Endodermal cell (in vitro differentiated cells): ENCODE measurements around the gene LRRC32. TPM values are rescaled to one million over a fixed set of nuclear protein-coding genes. Genes with fewer than 3 reads are reported as not detected.

Experiments used
- DNase-seq: peaks from one replicate; pipeline ENCODE4 v3.0.0-alpha.2; 2017
- H3K27ac ChIP-seq: 2 replicates; pipeline ENCODE4 v1.5.1; 2013; ENCODE audit warnings: mild to moderate bottlenecking, low read depth, low read length, moderate library complexity
- H3K27me3 ChIP-seq: 2 replicates; pipeline ENCODE4 v1.6.1; 2013; ENCODE audit warnings: mild to moderate bottlenecking, low read length, moderate library complexity; ENCODE audit not compliant: insufficient read depth, control insufficient read depth, poor library complexity, severe bottlenecking
- H3K36me3 ChIP-seq: 2 replicates; pipeline ENCODE4 v1.7.0; 2013; ENCODE audit warnings: mild to moderate bottlenecking, low read length, moderate library complexity; ENCODE audit not compliant: control insufficient read depth, insufficient read depth
- H3K4me1 ChIP-seq: one replicate; pipeline ENCODE4 v1.7.0; 2013; ENCODE audit warnings: low read length; ENCODE audit not compliant: control insufficient read depth, insufficient read depth
- H3K4me3 ChIP-seq: 2 replicates; pipeline ENCODE4 v1.5.1; 2013; ENCODE audit warnings: mild to moderate bottlenecking, low read length, moderate library complexity
- H3K9ac ChIP-seq: 2 replicates; pipeline ENCODE4 v1.6.1; 2013; ENCODE audit warnings: mild to moderate bottlenecking, low read length, moderate library complexity; ENCODE audit not compliant: poor library complexity, severe bottlenecking; ENCODE audit errors: extremely low read depth
- H3K9me3 ChIP-seq: 2 replicates; pipeline ENCODE4 v1.6.1; 2013; ENCODE audit warnings: mild to moderate bottlenecking, low read length, moderate library complexity; ENCODE audit not compliant: control insufficient read depth
- H3K27ac Mint-ChIP-seq: 2 replicates; pipeline ENCODE4 v1.8.0; 2020; ENCODE audit warnings: mixed read lengths
- H3K27me3 Mint-ChIP-seq: 2 replicates; pipeline ENCODE4 v1.8.0; 2021; ENCODE audit warnings: mild to moderate bottlenecking, mixed read lengths; ENCODE audit not compliant: insufficient read depth
- H3K36me3 Mint-ChIP-seq: 2 replicates; pipeline ENCODE4 v1.8.0; 2020; ENCODE audit warnings: low read depth, mixed read lengths
- H3K4me1 Mint-ChIP-seq: 2 replicates; pipeline ENCODE4 v1.8.0; 2020; ENCODE audit warnings: mixed read lengths
- H3K4me3 Mint-ChIP-seq: 2 replicates; pipeline ENCODE4 v1.8.0; 2020; ENCODE audit warnings: mild to moderate bottlenecking, moderate library complexity, mixed read lengths
- H3K9me3 Mint-ChIP-seq: 2 replicates; pipeline ENCODE4 v1.8.0; 2020; ENCODE audit warnings: mild to moderate bottlenecking, mixed read lengths
- CTCF ChIP-seq: fragments of 200-600 bp; sonication (generic); conservative IDR thresholded peaks from 2 replicates; pipeline ENCODE4 v1.5.0; 2021; ENCODE audit warnings: antibody characterized with exemption, mild to moderate bottlenecking
- WGBS, 2 experiments: methylation state at CpG; one replicate each; pipeline versions ENCODE4 v1.1.5 to v1.1.7; 2013; ENCODE audit warnings: missing lambda C conversion rate in 2 of 2, mixed read lengths in 1 of 2; ENCODE audit not compliant: insufficient coverage in 1 of 2, insufficient read length in 1 of 2; 5-methylcytosine and 5-hydroxymethylcytosine counted together
- total RNA-seq, 2 donors: library from RNA; stranded (reverse); fragmentation: NEBNext Ultra II Directional in 1 of 2; extraction: Animal tissue kit (Norgen Biotek cat#: 25700) in 1 of 2; gene quantifications; 2 replicates in 1 of 2; 3 replicates in 1 of 2; pipeline ENCODE4 v1.2.1, GENCODE V29; 2021

LRRC32 gene
- total RNA-seq, 2 donors from 2014 or later, result 1.3 to 1.6 TPM

GRCh38 chr11:76689313-76690260 is 19.0 kb upstream of the LRRC32 start:
- no peaks in the 10 kb centered on the region for H3K4me1 Mint-ChIP-seq
- H3K9me3 Mint-ChIP-seq, result peaks cover under 1% of the 10 kb centered on the region
- Histone ChIP-seq H3K36me3 (no peaks in the 10 kb centered on the region), H3K4me1 (no peaks in the 10 kb centered on the region), H3K9me3 (no peaks in the 10 kb centered on the region), H3K27me3 (no peaks in the 10 kb centered on the region), H3K4me3 (no peak overlapping the region), H3K27ac (no peak overlapping the region), H3K9ac (no peak overlapping the region)
- peaks cover 11% of the 10 kb centered on the region for H3K27me3 Mint-ChIP-seq
- no peak overlapping the region for H3K4me3 Mint-ChIP-seq
- H3K36me3 Mint-ChIP-seq, result no peaks in the 10 kb centered on the region
- H3K27ac Mint-ChIP-seq, result no peak overlapping the region
- no peak for TF ChIP-seq CTCF
- WGBS, 2 experiments, result 80 to 85% methylated on average over 20 to 26 of the region's 26 CpGs
- no peak for DNase-seq

GRCh38 chr11:76688146-76688545 is 17.6 kb upstream of the LRRC32 start:
- peaks cover under 1% of the 10 kb centered on the region for H3K27me3 ChIP-seq
- H3K27ac Mint-ChIP-seq, result no peak overlapping the region
- H3K4me3 ChIP-seq, result no peak overlapping the region
- no peaks in the 10 kb centered on the region for H3K36me3 ChIP-seq
- DNase-seq, result no peak
- H3K36me3 Mint-ChIP-seq, result no peaks in the 10 kb centered on the region
- H3K9me3 Mint-ChIP-seq, result peaks cover 6% of the 10 kb centered on the region
- no peaks in the 10 kb centered on the region for H3K4me1 ChIP-seq
- TF ChIP-seq CTCF, result no peak
- no peak overlapping the region for H3K9ac ChIP-seq
- peaks cover 8% of the 10 kb centered on the region for H3K27me3 Mint-ChIP-seq
- no peak overlapping the region for H3K4me3 Mint-ChIP-seq
- no peak overlapping the region for H3K27ac ChIP-seq
- WGBS, 2 experiments, result 84 to 93% methylated on average over 5 to 7 of the region's 7 CpGs
- no peaks in the 10 kb centered on the region for H3K9me3 ChIP-seq
- H3K4me1 Mint-ChIP-seq, result no peaks in the 10 kb centered on the region

- TF ChIP-seq CTCF, result peak; percentile 38
- Mint-ChIP-seq H3K4me1 (no peaks in the 10 kb centered on the region), H3K9me3 (peaks cover 6% of the 10 kb centered on the region), H3K27me3 (peaks cover 21% of the 10 kb centered on the region), H3K4me3 (no peak overlapping the region), H3K36me3 (no peaks in the 10 kb centered on the region), H3K27ac (no peak overlapping the region)
- H3K36me3 ChIP-seq, result no peaks in the 10 kb centered on the region
- H3K27me3 ChIP-seq, result peaks cover 13% of the 10 kb centered on the region
- 75 to 83% methylated on average over 9 to 16 of the region's 16 CpGs for WGBS, 2 experiments
- H3K9ac ChIP-seq, result no peak overlapping the region
- no peak overlapping the region for H3K4me3 ChIP-seq
- DNase-seq, result peak; percentile 67
- H3K9me3 ChIP-seq, result no peaks in the 10 kb centered on the region
- H3K27ac ChIP-seq, result no peak overlapping the region
- no peaks in the 10 kb centered on the region for H3K4me1 ChIP-seq
Observed at GRCh38 chr11:76686261-76687079, 15.9 kb upstream of the LRRC32 start.
